CD4-positive, alpha-beta T cell treated with Interleukin-15 for 4 hours (primary cell): Measurements from ENCODE around the gene PARVA.

Experiments used
- DNase-seq: peaks from one replicate; pipeline ENCODE4 v3.0.0-alpha.2; 2020; ENCODE audit warnings: low spot score

PARVA gene

DNA sequence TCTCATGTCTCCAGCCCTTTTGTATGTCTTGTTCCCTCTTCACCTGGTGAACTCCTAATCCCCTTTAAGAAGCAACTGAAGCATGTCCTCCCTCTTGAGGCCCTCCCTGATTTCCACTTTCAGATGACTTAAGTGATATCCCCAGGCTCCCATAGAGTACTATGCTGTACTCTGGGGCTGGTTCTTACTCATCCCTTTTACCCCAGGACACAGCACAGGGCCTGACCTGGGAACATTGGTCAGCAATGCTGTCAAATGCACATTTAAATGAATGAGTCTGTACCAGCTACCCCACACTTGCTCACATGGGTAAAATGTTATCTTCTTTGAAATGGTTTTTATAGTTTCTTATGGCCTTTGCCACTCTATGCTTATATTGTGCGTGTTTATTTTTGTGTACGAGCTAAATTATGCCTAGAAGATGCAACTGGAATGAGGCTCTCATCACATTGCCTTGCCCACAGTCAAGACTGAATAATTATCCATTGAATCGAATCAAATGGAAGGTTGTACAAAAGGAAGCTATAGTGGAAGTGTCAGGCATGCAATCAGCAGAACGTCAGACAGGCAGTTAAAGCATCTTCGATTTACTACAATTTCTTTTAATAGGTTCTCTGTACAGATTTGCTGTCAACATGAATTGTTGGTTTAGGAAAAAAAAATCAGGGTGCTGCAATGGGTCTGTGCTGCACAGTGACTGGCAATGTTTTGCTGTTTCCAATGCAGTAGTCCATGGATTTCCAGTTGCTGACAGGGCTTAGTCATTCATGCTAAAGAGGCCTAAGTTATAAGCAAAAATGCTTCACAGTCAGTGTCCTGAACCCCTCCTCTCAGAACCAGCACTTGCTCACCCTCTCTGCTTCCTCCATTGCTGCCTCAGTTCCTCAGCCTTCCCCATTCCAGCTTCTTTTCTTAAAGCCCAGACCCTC, 79.5 kb downstream of the PARVA start:
- DNase-seq, result no peak

DNA sequence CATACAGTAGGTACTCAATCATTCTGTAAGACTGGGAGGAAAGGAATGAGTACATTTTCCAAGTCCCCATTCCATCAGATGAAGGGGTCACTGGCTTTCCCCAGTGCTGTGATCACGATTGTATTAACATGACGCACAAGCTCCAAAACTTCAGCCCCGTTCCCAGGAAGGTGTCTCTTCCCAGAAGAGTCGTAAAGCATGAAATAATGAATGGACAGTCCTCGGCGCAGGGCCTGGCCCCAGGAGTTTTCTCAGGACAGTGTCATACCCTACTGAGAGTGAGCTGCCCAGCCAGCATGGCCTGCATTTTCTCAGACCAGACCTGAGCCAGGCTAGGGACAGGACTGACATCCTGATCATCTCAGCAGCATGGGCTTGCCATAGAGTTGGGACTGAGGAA, 80.7 kb downstream of the PARVA start:
- DNase-seq, result no peak

DNA sequence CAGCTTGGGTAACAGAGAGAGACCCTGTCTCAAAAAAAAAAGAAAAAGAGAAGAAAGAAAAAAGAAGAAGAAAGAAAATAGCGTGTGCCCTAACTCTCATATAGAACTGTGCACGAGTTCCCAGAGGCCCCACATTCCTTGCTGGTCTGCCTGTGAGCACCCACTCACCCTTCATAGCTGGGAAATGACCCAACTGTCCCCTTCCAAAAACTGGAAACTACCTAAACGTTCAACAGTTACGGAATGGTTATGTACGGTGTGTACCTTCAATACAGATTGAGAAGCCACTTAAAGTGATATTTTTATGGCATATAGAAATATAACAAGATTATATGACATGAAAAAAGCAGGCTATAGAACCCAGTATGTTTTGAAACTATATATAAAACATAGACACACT, 82.0 kb downstream of the PARVA start:
- no peak for DNase-seq

DNA sequence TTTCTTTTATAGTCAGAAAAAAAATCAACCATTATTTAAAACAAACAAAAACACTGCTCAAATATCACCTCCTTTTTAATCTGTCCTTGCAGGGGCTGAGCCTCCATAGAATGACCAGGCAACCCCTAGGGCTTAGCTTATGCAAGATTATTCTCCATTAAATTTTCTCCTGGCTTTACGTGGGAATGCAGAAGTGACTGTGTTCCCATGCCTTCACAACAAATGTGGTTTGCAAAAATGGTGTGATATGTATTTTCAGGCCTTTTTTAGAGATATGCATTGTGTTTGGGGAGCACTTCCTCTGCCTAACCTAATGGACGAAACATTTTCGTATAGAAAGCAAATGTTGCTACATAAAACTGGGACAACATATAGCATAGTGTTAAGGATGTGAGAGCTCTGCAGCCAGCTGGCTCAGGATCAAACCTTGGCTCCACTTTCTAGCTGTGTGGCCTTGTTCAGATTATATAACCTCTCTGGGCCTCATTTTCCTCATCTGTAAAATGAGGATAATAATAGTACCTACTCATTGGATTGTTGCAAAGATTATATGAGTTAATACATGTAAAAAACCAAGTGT, 82.6 kb downstream of the PARVA start:
- DNase-seq, result no peak

DNA sequence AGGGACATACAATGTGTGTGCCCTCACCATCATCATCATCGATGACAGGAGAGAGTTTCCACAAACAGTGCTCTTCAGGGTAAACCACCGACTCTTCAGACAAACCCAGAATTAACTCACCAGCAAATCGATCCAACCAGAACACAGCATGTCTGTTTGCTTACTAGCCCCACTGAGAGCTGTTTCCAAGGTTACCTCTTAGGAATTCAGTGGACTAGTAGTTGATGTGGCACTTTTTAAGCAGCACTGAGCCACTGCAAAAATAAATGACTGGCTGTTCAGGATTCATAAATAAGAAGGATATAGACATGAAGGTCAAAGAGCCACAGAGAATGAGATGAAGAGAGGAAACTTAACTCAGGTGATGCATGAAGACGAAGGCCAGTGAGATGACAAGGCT, 83.1 kb downstream of the PARVA start:
- DNase-seq, result no peak

DNA sequence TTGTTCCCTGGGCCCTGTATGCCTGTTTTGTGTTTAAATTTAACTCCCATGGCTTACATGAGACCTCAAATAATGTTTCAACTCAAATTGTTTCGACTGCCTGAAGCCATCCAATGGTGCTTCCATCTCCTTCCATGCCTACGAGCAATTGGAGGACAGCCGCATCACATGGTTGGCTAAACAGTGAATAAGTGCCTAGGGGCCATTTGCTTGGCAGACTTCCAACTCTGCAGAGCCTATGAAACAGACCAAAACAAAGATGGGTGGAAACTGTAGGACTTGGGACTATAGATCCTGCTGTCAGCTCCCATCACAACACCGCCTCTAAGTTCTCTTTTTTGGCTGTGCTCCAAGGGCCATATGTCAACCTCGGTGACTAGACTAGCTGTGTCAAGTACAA, 84.1 kb downstream of the PARVA start:
- no peak for DNase-seq

DNA sequence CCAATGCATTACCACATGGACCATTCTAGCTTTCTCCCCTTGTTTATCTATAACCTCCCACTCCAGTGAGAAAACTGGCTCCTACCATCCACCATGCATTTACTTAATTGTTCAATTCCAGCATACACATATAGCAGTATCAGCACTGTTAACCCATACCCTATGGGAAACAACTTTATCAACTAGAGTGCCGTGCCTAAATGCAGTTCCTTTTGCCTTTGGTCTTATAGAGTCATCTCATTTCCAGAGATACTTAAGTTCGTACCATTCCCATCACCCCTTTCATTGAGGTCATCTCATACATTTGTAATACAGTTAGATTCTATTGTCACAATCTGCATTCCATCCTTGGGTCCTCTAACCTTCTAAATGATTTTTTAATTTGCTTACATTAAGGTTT, 86.9 kb downstream of the PARVA start:
- DNase-seq, result no peak

DNA sequence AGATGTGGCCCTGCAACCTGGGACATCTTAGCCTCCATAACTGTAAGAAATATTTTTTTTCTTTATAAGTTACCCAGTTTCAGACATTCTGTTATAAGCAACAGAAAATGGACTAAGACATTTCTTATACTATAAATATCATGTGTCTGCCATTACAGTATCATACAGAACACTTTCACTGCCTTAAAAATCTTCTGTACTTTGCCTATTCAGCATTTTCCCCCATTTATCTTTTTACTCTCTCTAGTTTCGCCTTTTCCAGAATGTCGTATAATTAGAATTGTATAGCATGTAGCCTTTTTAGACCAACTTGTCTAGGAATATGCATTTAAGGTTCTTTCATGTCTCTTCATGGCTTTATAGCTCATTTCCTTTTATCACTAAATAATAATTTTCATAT, 88.0 kb downstream of the PARVA start:
- no peak for DNase-seq

DNA sequence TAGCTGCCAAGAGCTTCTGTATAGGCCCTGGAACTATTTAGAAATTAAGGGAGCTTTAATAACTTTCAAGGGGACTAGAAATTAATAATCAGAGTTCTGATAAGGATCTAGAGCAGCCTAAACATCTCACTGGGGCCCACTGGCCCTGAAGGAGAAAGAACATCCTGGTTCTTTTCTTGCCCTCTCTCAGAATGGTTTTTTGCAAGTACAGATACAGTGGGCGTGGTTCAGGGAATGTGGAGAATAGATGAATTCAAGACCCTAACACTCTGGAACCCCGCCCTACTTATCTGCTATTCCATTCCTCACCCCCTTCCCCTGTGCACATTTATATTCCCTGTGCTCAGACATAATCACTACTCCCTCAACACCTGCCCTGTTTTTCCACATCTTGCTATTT, 90.2 kb downstream of the PARVA start:
- DNase-seq, result no peak

DNA sequence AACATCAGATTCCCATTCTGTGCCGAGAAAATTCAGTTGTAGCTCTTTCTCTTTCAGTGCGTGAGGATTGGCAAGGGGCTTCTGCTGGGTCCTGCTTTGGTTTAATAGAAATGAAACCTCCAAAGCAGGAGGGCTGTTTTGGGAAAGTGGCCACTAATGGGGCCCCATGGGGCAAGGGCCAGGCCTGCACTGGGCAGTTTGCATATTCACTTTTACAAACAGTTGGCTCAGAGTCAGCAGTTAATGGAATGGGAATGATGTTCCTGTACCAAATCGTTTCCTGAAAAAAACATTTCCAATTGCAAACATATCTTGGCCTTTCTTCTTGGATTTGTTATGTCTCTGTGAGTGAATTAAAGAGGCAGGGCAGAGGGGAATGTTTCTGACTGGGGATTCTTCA, 92.1 kb downstream of the PARVA start:
- DNase-seq, result no peak

DNA sequence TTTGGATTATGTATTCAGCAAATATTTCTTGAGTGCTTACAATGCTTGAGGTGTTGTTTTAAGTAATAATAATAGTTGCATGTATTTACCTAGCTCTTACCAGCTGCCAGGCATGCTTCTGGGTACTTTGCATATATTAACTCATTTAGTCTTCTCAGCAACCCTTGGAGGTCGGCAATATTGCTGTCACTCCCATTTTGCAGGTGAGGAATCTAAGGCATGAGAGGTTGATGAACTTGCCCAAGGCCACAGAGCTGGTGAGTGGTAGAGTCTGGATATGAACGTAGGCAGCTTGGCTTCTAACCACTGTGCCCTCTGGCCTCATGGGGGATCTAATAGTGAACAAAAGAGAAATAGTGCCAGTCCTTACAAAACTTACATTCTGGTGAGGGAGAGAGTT, 92.9 kb downstream of the PARVA start:
- DNase-seq, result no peak

DNA sequence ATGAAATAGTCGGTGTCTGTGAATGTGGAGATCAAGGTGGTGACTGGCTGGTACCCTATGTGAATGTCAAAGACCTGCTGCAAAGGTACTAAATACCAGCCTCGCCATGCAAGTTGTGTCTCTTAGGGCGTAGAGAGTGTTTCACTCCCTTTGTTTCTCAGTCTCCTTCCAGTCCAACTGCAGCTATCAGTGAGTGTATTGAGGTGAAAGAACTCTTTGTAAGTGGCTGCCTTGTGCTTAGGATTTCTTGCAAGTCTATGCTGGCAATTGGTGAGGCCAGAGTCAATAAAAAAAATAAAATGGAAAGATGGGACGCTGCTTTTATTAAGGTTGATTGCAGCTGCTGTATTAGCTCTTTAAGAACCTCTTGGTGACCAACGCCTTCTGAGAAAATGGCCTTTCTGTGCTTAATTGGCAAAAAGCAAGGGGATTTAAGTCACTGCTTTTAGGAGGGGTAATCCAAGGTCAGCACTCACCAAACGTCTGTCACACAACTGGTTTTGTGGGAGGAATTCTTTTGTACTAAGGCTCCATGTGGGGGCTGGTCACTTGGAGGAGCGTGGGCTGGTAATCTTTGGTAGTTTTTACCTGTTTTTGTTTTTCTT, 95.1 kb downstream of the PARVA start:
- no peak for DNase-seq

DNA sequence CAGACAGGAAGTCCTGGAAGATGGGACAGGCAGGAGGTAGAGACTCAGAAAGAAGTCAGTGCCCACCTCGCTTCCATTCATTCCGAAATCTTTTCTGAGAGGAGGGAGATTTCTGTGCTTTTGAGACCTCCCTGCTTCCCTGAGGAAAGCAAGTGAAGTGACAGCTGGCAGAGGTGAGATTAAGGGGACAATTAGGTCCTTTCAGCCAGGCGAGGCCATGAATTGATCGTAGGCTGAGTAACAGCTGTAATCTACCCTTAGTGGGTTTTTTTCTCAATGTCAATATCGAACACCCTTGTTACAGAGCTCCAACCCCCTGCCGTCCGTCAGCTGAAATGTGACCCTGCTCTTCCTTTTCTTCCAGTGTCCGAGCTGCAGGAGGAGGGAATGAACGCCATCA, 96.0 kb downstream of the PARVA start:
- DNase-seq, result no peak

DNA sequence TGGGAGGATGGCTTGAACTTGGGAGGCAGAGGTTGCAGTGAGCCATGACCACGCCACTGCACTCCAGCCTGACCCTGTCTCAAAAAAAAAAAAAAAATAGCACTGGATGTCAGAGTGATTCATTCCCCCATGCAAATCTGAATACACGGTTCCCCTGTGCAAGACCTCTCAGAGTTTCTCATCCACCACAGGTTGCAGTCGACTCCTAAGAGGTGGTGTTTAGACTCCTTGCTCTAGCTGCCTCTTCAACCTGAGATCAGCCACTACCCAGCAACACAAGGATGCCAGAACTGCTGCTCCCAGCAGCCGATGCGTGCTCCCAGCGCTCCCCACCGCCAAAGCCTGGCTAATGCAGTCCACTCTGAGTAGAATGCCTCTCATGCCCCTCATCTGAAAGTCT, 97.5 kb downstream of the PARVA start:
- DNase-seq, result no peak

DNA sequence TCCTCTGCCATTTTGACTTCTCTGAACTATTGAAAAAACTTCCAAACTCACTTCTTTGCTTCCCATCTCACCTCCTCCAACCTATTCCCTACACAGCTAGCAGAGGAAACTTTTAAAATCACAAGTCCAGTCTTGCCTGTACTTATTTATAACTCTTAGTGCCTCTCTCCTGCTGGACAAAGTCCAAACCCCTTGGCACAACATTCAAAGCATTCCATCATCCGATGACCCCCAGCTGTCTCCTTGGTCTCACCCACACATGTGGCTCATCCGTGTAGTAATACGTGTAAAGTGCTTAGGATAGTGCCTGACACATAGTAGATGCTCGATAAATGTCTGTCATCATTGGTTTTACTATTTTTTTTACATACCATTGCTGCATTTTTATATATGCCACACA, 101.4 kb downstream of the PARVA start:
- no peak for DNase-seq

DNA sequence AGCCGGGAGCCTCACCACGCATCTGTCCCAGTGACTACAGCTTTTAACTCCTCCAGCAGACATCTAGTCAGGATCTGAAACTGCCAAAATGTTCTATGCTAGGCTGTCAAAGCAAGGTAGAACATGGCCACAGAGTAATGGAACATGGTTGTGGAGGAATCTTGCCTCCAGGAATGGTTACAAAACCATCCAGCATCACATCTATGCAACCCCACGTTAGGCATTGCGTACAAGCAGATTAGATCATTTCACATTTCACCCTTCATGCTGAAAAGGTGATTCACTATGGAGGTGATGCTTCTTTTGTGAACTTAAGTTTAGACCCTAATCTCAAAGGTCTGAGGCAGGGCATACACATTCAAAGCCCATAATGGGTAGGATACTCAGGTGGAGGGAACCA, 103.0 kb downstream of the PARVA start:
- DNase-seq, result no peak

DNA sequence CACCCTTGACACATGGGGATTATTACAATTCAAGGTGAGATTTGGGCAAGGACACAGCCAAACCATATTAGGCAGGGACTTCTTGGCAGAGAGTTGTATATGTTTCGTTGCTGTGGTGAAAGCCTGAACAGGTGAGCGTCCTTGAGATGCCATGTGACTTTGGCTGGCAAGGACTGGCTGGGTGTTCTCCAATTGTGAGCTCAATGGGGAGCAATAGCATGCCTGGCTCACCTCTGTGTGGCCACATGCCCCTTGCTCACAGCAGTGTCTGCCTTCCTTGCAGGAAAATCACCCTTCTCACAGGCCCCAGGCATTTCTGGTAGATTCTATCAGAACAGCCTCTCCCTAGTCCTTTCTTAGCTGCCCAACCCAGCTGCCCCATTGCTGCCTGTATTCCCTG, 105.5 kb downstream of the PARVA start:
- no peak for DNase-seq

DNA sequence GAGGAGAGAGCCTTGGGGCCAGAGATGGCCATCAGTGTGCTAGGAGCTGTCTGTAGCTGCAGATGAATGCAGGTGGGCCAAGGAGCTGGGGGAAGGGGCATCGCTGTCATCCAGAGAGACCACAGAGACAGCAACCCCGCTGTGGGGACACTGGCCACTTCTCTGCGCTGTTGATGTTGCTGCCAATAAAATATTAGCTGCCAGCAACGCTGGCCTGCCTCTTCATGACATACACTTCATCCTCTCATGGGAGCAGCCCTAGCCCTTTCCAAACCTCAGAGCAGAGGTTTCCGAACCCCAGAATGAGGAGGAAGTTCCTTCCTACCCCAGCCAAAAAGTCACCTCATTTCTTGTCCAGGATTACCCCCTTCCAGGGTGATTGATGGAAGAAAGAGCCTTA, 106.2 kb downstream of the PARVA start:
- DNase-seq, result no peak

DNA sequence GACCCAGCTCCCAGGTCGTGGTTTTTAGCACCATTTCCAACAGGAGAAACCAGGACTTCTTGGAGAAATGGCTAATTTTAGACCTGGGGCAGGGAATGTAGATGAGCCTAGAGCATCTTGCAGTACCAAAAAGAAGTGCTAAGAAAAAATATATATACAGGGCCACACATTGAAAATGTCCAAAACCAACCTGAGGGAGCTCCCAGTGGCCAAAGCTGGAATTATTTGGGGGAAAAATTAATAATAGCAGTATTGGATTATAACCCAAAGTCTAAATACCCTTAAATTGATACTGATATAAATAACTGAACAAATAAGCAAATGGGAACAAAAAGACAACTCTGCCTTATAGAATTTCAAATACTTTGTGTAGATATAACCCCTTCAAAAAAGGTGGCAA, 108.0 kb downstream of the PARVA start:
- no peak for DNase-seq

DNA sequence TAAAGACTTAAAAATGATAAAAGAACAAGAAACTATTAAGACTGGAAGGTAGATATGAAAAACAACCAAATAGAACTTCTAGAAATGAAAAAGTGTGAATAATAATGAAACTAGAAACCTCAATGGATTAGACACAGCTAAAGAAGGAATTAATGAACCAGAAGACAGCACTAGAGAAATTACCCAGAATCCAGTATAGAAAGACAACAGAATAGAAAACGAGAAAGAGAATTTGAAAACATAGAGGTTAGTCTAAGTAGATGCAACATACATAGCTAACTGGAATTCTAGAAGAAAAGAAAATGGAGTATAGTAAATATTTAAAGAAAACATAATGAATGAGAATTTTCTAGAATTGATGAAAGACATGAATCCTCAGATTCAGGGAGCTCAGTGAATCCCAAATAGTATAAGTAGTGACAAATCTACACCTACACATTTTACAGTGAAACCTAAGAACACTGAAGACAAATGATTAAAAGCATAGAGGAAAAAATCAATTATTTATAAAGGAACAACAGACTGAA, 111.9 kb downstream of the PARVA start:
- DNase-seq, result no peak

DNA sequence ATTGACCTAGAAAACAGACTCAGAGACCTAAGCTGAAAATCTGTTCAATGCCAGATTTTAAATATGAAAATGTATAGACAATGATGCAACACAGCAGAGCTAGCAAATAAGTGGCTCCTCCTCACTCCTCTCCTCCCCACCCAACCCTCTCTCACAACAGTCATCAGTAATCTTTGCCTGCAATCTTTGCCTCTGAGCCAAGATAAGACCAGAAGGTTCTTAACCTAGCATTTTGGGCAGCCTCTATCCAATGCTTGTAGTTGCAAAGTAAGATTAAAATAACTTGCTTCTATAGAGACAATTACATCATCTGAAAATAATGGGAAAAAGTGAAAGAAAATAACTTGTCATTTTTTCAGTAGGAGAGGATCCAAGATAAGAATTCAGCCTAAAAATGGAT, 117.3 kb downstream of the PARVA start:
- DNase-seq, result no peak

DNA sequence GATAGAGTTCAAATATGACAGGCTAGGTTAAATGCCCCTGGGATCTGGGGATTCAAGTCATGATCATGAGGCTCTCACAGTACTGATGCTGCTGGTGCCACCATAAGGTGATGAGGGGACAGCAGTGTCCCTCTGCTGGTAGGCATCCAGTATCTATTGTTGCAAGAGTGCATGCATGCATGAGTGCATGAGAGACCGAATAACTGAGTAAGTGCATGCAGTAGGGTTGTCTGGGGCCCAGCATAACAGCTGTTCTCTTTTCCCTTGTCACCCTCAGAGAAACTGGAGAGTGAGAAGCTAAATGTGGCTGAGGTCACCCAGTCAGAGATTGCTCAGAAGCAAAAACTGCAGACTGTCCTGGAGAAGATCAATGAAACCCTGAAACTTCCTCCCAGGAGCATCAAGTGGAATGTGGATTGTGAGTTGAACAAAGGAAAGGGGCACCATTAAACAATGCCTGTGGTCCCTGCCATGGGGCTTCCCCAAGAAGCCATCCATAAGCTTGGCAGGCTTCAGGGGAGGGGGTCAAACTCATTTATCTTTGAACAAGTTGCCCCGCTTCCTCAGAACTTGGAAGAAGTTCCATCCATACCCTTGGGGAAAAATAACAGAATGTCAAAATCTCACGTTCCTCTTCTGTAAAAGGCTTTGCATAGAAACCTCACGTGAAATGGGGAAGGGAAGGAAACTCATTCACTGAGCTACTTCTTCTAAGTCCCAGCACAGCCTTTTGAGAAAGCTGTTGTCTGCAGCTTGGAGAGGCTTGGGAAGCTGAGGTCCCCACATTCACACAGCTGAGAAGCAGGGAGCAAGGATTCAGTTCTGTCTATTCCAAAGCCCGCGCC, 119.0 kb downstream of the PARVA start:
- no peak for DNase-seq
